Pancreas (tissue), 10 donors: ENCODE data around the gene KCNC4. TPM values are rescaled to one million over a fixed set of nuclear protein-coding genes. Genes with fewer than 3 reads are reported as not detected.

Source experiments
- ATAC-seq, 4 donors: fragments of 200-7000 bp; cut with Tn5 transposase; one replicate each; pipeline versions ENCODE4 v1.8.0 to v1.9.1; 2020; ENCODE audit warnings: mild to moderate bottlenecking in 4 of 4, moderate library complexity in 4 of 4
- DNase-seq, 6 donors: peaks; one replicate each; pipeline ENCODE4 v3.0.0-alpha.2; 2020
- FAIRE-seq: peaks from 2 replicates; lab custom pipeline; 2012; peaks lifted over from hg19 to GRCh38; lab: Jason Lieb, UNC
- H3K27ac ChIP-seq, 4 donors: fragments of 200-600 bp; sonication (generic); 1 replicate in 3 of 4; 2 replicates in 1 of 4; pipeline versions ENCODE4 v1.5.0 to v1.8.0; 2020
- H3K27me3 ChIP-seq, 4 donors: fragments of 200-600 bp; one replicate each; pipeline ENCODE4 v1.8.0; 2021
- H3K36me3 ChIP-seq, 3 donors: fragments of 200-600 bp; sonication (generic) in 1 of 3; one replicate each; pipeline versions ENCODE4 v1.5.0 to v1.8.0; 2020 to 2021
- H3K4me1 ChIP-seq, 3 donors: fragments of 200-600 bp; one replicate each; pipeline ENCODE4 v1.8.0; 2021
- H3K4me3 ChIP-seq, 4 donors: fragments of 200-600 bp; sonication (generic) in 2 of 4; one replicate each; pipeline versions ENCODE4 v1.5.0 to v1.8.0; 2020 to 2021
- H3K9me3 ChIP-seq, 4 donors: fragments of 200-600 bp; one replicate each; pipeline ENCODE4 v1.8.0; 2021
- CTCF ChIP-seq, 4 donors: fragments of 200-600 bp; sonication (generic) in 3 of 4; IDR thresholded peaks; one replicate each; pipeline versions ENCODE4 v1.5.0 to v1.8.0; 2021; ENCODE audit warnings: antibody characterized with exemption in 4 of 4
- WGBS, 2 donors: extraction: QIAGEN DNeasy Blood & Tissue Kit; methylation state at CpG; one replicate each; pipeline ENCODE4 v1.1.7; 2013; 5-methylcytosine and 5-hydroxymethylcytosine counted together
- intact Hi-C, 3 donors: fragments of 100-400 bp; cut with DNase I; formaldehyde crosslinking; loops; one replicate each; pipeline versions ENCODE4 v1.11.1 to v1.14.2; 2022
- polyA plus RNA-seq, 2 donors: library from polyadenylated mRNA; stranded (reverse); fragments of 200-250 nt; gene quantifications; one replicate each; pipeline ENCODE4 v1.2.3, GENCODE V29; 2013
- total RNA-seq, 6 donors: library from RNA; stranded (reverse); fragmentation: NEBNext Ultra II Directional in 4 of 6; extraction: Animal tissue kit (Norgen Biotek cat#: 25700) in 4 of 6; gene quantifications; one replicate each; pipeline versions ENCODE4 v1.2.1 to v1.2.4, GENCODE V29; 2021 to 2023
- donor health status: healthy with polysubstance abuse.
- donor health status: DM: no; HTN: no; CAD: no; lungs with moderate emphysema.
- donor health status: DM: no; HTN: no; CAD: no.
- donor health status: control.
- donor health status: control.
- donor health status: Bipolar disorder and iron deficiency.
- donor health status: DM: yes; HTN: yes; CAD: no.
- donor health status: DM: no; HTN: no; CAD: no.
- donor health status: DM: no; HTN: no; CAD: no.
- donor health status: DM: yes; HTN: yes; CAD: no.

KCNC4 gene
- total and polyA plus RNA-seq, 8 donors = 5.4 to 18.6 (median 9.5) TPM

DNA sequence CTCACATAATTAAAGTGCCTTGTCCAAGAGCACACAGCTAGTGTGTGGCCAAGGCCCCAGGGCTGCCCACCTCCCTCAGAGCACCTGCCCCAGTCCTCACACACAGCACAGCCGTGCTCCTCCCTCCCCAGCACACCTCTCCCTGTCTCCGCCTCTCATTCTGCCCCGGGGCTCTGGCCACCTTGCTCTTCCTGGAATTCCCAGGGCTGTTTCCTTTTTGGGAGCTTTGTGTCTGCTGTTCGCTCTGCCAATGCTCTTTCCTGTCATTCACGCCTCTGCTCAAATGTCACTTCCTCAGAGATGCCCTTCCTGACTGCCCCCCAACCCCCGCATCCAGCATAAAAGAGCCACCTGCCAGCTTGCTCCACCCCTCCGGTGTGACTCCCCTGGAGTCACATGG is 46.5 kb upstream of the KCNC4 start:
- no peak for FAIRE-seq
- no peak for ATAC-seq

DNA sequence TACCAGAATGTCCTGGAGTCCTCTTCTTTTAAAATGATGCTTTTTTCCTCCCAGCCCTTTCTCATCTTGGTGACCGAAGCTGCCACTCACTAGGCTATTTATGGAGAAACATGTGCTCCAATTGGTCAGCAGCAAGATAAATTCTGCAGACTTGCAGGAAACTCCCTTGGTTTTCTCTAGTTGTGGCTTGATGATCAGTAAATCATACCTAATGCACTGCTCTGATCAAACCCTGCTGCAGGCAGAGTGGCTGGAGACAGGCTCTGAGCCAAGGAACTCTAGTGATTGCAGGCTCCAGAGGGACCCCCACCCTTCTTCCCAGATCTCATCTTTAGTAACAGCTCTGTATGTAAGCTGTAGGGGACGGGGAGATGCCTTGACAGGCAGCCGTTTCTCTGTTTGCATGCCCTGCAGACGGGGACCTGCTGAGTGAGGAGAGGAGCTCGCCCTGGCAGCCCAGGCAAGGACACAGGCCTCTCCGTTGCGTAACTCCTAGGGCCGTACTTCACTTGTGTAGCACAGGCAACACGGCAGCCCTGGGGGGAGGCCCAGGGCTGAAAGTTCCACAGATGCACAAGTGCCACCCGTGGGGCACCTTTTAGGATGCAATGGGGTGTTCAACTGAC is 45.3 kb upstream of the KCNC4 start:
- no peak for TF ChIP-seq CTCF (IDR thresholded peaks at IDR 0.05)
- no peaks in the 10 kb centered on the region for H3K36me3 ChIP-seq
- H3K27me3 ChIP-seq = no peaks in the 10 kb centered on the region
- FAIRE-seq = no peak
- no peak overlapping the region for H3K4me3 ChIP-seq
- no peak overlapping the region for H3K27ac ChIP-seq
- H3K9me3 ChIP-seq = no peaks in the 10 kb centered on the region
- WGBS, 2 donors = 52 to 55% methylated on average over 10 of the region's 10 CpGs
- H3K4me1 ChIP-seq = no peaks in the 10 kb centered on the region
- intact Hi-C loops = no loop called here
- DNase-seq = no peak
- ATAC-seq = no peak

More for the DNA sequence above, 46.5 kb upstream of the KCNC4 start:
- intact Hi-C loops = no loop called here
- TF ChIP-seq CTCF (IDR thresholded peaks at IDR 0.05) = no peak
- Histone ChIP-seq H3K4me3 (no peak overlapping the region), H3K4me1 (no peaks in the 10 kb centered on the region), H3K36me3 (no peaks in the 10 kb centered on the region), H3K9me3 (no peaks in the 10 kb centered on the region), H3K27ac (no peak overlapping the region), H3K27me3 (no peaks in the 10 kb centered on the region)
- 55 to 65% methylated on average over 7 of the region's 7 CpGs for WGBS, 2 donors
- DNase-seq = no peak

DNA sequence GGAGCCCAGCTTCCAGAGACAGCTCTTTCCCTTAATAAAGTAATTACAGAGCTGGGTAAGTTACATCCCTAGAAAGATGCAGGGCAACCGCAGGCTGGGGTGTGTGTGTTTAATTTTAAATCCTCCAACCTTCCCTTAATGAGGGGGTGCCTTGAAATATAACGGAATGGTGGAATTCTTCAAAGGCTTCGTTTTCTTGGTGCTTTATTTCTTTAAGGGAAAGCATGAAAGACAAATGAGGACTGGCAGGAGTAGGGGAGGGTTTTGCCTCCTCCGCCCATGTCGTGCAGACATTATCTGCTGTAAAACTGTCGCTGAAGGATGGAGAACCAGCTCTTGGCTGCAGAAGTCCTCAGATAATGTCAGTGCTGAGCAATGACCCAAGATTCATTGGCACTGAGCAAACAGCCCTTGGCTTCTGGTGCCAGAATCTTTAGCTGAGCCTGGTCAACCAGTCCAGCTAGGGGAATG is 44.3 kb upstream of the KCNC4 start:
- H3K4me1 ChIP-seq = no peaks in the 10 kb centered on the region
- ATAC-seq = peak in 1 of 4 donors; percentile 66
- WGBS, 2 donors = 38 to 54% methylated on average over 6 of the region's 6 CpGs
- no peaks in the 10 kb centered on the region for H3K36me3 ChIP-seq
- H3K27me3 ChIP-seq = no peaks in the 10 kb centered on the region
- no peak overlapping the region for H3K4me3 ChIP-seq
- H3K27ac ChIP-seq = no peak overlapping the region
- FAIRE-seq = no peak
- H3K9me3 ChIP-seq = no peaks in the 10 kb centered on the region
- intact Hi-C loops = no loop called here
- no peak for DNase-seq
- TF ChIP-seq CTCF (IDR thresholded peaks at IDR 0.05) = no peak

DNA sequence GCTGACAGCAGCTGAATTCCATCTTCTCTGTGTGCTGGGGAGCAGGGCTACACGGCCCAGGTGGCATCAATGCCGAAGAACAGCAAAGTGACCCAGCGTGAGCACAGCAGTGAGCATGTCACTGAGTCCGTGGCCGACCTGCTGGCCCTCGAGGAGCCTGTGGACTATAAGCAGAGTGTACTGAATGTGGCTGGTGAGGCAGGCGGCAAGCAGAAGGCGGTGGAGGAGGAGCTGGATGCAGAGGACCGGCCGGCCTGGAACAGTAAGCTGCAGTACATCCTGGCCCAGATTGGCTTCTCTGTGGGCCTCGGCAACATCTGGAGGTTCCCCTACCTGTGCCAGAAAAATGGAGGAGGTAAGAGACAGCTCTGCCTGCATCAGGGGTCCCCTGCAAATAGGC is 43.3 kb upstream of the KCNC4 start:
- DNase-seq (no peak), FAIRE-seq (no peak), ATAC-seq (no peak)
- no peaks in the 10 kb centered on the region for H3K9me3 ChIP-seq
- intact Hi-C loops = no loop called here
- H3K27me3 ChIP-seq = no peaks in the 10 kb centered on the region
- no peaks in the 10 kb centered on the region for H3K36me3 ChIP-seq
- no peak overlapping the region for H3K4me3 ChIP-seq
- 79% methylated on average over 11 of the region's 11 CpGs for WGBS, 2 donors
- H3K4me1 ChIP-seq = no peaks in the 10 kb centered on the region
- H3K27ac ChIP-seq = no peak overlapping the region
- no peak for TF ChIP-seq CTCF (IDR thresholded peaks at IDR 0.05)
